Measurements from ENCODE around the gene PTPN13. TPM values are rescaled to one million over a fixed set of nuclear protein-coding genes. Genes with fewer than 3 reads are reported as not detected.

Gene PTPN13
- total RNA-seq, 1 donor: 70.2 TPM

DNA sequence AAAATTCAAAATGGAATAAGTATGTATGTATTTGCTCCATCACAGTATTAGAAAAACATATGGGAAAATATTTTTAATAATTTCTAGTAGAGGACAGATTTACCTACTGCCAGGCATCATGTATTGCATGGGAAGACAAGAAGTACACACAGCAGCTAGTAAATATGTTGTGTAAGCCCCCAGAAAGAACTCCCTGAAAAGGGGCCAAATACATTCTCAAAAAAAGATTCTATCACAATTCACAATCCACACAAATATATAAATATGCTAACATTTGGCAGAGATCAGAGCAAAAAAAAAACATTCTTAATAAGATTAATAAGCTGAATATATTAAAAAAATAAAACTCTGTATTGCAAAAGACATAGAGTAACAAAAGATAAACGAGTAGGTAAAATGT, 227.0 kb downstream of the PTPN13 start:
- Histone ChIP-seq H3K4me2 (ENCODE audit: insufficient read depth, low read length) (no peak overlapping the region), H3K36me3 (ENCODE audit: insufficient read depth, low read length) (no peaks in the 10 kb centered on the region), H3K27ac (ENCODE audit: low read depth, low read length) (no peak overlapping the region), H3K79me2 (ENCODE audit: insufficient read depth, low read length) (no peaks in the 10 kb centered on the region), H3K4me3 (ENCODE audit: insufficient read depth, low read length) (no peak overlapping the region), H3K4me1 (ENCODE audit: insufficient read depth, low read length) (no peaks in the 10 kb centered on the region), H3K9me3 (ENCODE audit: low read depth, low read length) (no peaks in the 10 kb centered on the region), H4K20me1 (ENCODE audit: insufficient read depth, low read length) (no peaks in the 10 kb centered on the region), H2AFZ (ENCODE audit: low read length) (no peak overlapping the region), H3K27me3 (ENCODE audit: insufficient read depth, low read length) (no peaks in the 10 kb centered on the region)
- no peak for DNase-seq (ENCODE audit: insufficient read length, low spot score, missing footprints)
- TF ChIP-seq CTCF (IDR thresholded peaks at IDR 0.05; ENCODE audit: extremely low read depth, low read depth, low read length): no peak

- H2AFZ ChIP-seq (ENCODE audit: low read length): no peak overlapping the region
- H3K36me3 ChIP-seq (ENCODE audit: insufficient read depth, low read length): no peaks in the 10 kb centered on the region
- no peaks in the 10 kb centered on the region for H3K4me1 ChIP-seq (ENCODE audit: insufficient read depth, low read length)
- no peaks in the 10 kb centered on the region for H4K20me1 ChIP-seq (ENCODE audit: insufficient read depth, low read length)
- no peak overlapping the region for H3K27ac ChIP-seq (ENCODE audit: low read depth, low read length)
- no peak for DNase-seq (ENCODE audit: insufficient read length, low spot score, missing footprints)
- H3K4me2 ChIP-seq (ENCODE audit: insufficient read depth, low read length): no peak overlapping the region
- H3K27me3 ChIP-seq (ENCODE audit: insufficient read depth, low read length): no peaks in the 10 kb centered on the region
- H3K4me3 ChIP-seq (ENCODE audit: insufficient read depth, low read length): no peak overlapping the region
- H3K79me2 ChIP-seq (ENCODE audit: insufficient read depth, low read length): no peaks in the 10 kb centered on the region
- no peak for TF ChIP-seq CTCF (IDR thresholded peaks at IDR 0.05; ENCODE audit: extremely low read depth, low read depth, low read length)
- H3K9me3 ChIP-seq (ENCODE audit: low read depth, low read length): no peaks in the 10 kb centered on the region
Measured at GRCh38 chr4:86822136-86822535, 228.0 kb downstream of the PTPN13 start.

- Histone ChIP-seq H3K4me3 (ENCODE audit: insufficient read depth, low read length) (no peak overlapping the region), H3K4me1 (ENCODE audit: insufficient read depth, low read length) (no peaks in the 10 kb centered on the region), H4K20me1 (ENCODE audit: insufficient read depth, low read length) (no peaks in the 10 kb centered on the region), H2AFZ (ENCODE audit: low read length) (no peak overlapping the region), H3K9me3 (ENCODE audit: low read depth, low read length) (no peaks in the 10 kb centered on the region), H3K4me2 (ENCODE audit: insufficient read depth, low read length) (no peak overlapping the region), H3K27ac (ENCODE audit: low read depth, low read length) (no peak overlapping the region), H3K27me3 (ENCODE audit: insufficient read depth, low read length) (no peaks in the 10 kb centered on the region), H3K79me2 (ENCODE audit: insufficient read depth, low read length) (no peaks in the 10 kb centered on the region), H3K36me3 (ENCODE audit: insufficient read depth, low read length) (no peaks in the 10 kb centered on the region)
- TF ChIP-seq CTCF (IDR thresholded peaks at IDR 0.05; ENCODE audit: extremely low read depth, low read depth, low read length): no peak
- no peak for DNase-seq (ENCODE audit: insufficient read length, low spot score, missing footprints)
Measured at GRCh38 chr4:86825511-86825910, 231.4 kb downstream of the PTPN13 start.

DNA sequence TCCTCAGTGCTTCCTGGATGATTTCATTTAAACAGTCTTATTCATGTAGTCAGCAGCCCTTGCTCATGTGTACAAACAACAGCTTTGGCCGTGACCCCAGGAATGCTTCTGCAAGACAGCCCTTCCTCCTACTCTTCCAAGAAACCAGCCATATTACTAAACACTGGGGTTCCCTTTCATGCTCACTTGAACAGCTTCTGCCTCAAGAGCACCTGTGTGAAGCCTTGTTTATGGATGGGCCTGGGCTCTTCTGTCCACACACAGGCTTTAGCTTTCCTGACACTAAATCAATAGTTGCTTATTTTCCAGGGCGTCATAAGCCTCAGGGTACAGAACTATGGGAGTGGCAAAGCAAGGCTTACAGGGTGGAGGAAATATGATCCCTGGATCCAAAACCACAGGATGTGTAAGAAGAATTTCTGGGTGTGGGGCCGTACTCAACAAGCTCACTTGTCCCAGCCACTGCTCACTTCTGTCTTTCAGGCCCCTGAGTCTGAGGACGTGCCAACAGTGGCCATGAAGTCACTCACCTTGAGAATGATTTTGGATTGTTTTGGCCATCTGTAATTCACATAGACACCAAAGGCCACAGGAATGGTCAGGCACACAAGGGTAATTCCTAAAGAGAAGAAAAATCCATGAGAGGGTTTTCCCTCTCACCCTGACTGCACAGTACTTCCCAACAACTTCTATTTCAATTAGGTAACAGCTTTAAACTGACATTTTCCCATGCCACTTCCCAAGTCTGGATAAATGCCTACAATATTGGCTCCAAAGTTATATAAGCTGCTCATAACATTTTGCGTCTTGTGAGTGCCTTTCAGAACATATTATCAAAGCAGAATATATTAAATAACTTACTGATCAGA, 237.4 kb downstream of the PTPN13 start:
- Histone ChIP-seq H4K20me1 (ENCODE audit: insufficient read depth, low read length) (no peaks in the 10 kb centered on the region), H3K4me3 (ENCODE audit: insufficient read depth, low read length) (no peak overlapping the region), H3K79me2 (ENCODE audit: insufficient read depth, low read length) (no peaks in the 10 kb centered on the region), H3K27me3 (ENCODE audit: insufficient read depth, low read length) (no peaks in the 10 kb centered on the region), H3K36me3 (ENCODE audit: insufficient read depth, low read length) (no peaks in the 10 kb centered on the region), H3K9me3 (ENCODE audit: low read depth, low read length) (no peaks in the 10 kb centered on the region), H3K4me2 (ENCODE audit: insufficient read depth, low read length) (peak overlapping the region; percentile 68), H2AFZ (ENCODE audit: low read length) (peak overlapping the region; percentile 80), H3K27ac (ENCODE audit: low read depth, low read length) (peak overlapping the region; percentile 38), H3K4me1 (ENCODE audit: insufficient read depth, low read length) (peaks cover 12% of the 10 kb centered on the region)
- no peak for DNase-seq (ENCODE audit: insufficient read length, low spot score, missing footprints)
- TF ChIP-seq CTCF (IDR thresholded peaks at IDR 0.05; ENCODE audit: extremely low read depth, low read depth, low read length): no peak

Measured in osteoblast (primary cell).